DOHH2 (cell line): ENCODE results near the gene DSTN.

Experiments
- H3F3A ChIP-seq: fragments of 200-600 bp; sonication (generic), shearing (Covaris generic); 2 replicates; pipeline ENCODE4 v1.6.0; 2016; ENCODE audit warnings: antibody characterized with exemption, mild to moderate bottlenecking; ENCODE audit not compliant: control insufficient read depth, insufficient read depth
- H3K27ac ChIP-seq: fragments of 200-600 bp; sonication (generic); 2 replicates; pipeline ENCODE4 v1.5.1; 2014; ENCODE audit warnings: low read depth, mild to moderate bottlenecking, low read length, moderate library complexity
- H3K27me3 ChIP-seq: fragments of 200-600 bp; sonication (generic); 2 replicates; pipeline ENCODE4 v1.6.1; 2014; ENCODE audit warnings: mild to moderate bottlenecking, low read length, mixed read lengths; ENCODE audit not compliant: control insufficient read depth
- H3K36me3 ChIP-seq: fragments of 200-600 bp; sonication (generic); 2 replicates; pipeline ENCODE4 v1.6.1; 2014; ENCODE audit warnings: mild to moderate bottlenecking, low read length, moderate library complexity, mixed read lengths; ENCODE audit not compliant: control insufficient read depth
- H3K4me1 ChIP-seq: fragments of 200-600 bp; sonication (generic); 2 replicates; pipeline ENCODE4 v1.6.1; 2014; ENCODE audit warnings: mild to moderate bottlenecking, low read length, mixed read lengths; ENCODE audit not compliant: control insufficient read depth
- H3K4me2 ChIP-seq: fragments of 200-600 bp; sonication (generic); 2 replicates; pipeline ENCODE4 v1.6.0; 2014; ENCODE audit warnings: mild to moderate bottlenecking, low read length, moderate library complexity
- H3K4me3 ChIP-seq: fragments of 200-600 bp; sonication (generic); 2 replicates; pipeline ENCODE4 v1.5.1; 2014; ENCODE audit warnings: mild to moderate bottlenecking, low read length, mixed read lengths
- H3K79me2 ChIP-seq: fragments of 200-600 bp; sonication (generic); 2 replicates; pipeline ENCODE4 v1.6.1; 2014; ENCODE audit warnings: mild to moderate bottlenecking, low read length, mixed read lengths; ENCODE audit not compliant: control insufficient read depth
- H3K9me2 ChIP-seq: fragments of 200-600 bp; sonication (generic); replicated peaks from 2 replicates; pipeline ENCODE4 v1.6.1; 2014; ENCODE audit warnings: mild to moderate bottlenecking, low read length, mixed read lengths; ENCODE audit not compliant: control insufficient read depth
- H3K9me3 ChIP-seq: fragments of 200-600 bp; sonication (generic); 2 replicates; pipeline ENCODE4 v1.6.1; 2014; ENCODE audit warnings: antibody characterized with exemption, low read length, mixed read lengths; ENCODE audit not compliant: control insufficient read depth, insufficient read depth
- H4K20me1 ChIP-seq: fragments of 200-600 bp; sonication (generic); 2 replicates; pipeline ENCODE4 v1.6.0; 2014; ENCODE audit warnings: low read depth, mild to moderate bottlenecking, antibody characterized with exemption, low read length, moderate library complexity; ENCODE audit not compliant: control insufficient read depth, insufficient read depth
- CTCF ChIP-seq: fragments of 200-600 bp; sonication (generic); IDR thresholded peaks from one replicate; pipeline ENCODE4 v1.5.1; 2014; ENCODE audit warnings: antibody characterized with exemption, mild to moderate bottlenecking, low read depth, low read length; ENCODE audit not compliant: poor library complexity, severe bottlenecking
- EZH2phosphoT487 ChIP-seq: fragments of 200-600 bp; sonication (generic); IDR thresholded peaks from 2 replicates; pipeline ENCODE4 v1.6.1; 2017; ENCODE audit warnings: borderline replicate concordance, mild to moderate bottlenecking, antibody characterized with exemption, low read length, moderate library complexity, mixed read lengths

Gene DSTN

DNA sequence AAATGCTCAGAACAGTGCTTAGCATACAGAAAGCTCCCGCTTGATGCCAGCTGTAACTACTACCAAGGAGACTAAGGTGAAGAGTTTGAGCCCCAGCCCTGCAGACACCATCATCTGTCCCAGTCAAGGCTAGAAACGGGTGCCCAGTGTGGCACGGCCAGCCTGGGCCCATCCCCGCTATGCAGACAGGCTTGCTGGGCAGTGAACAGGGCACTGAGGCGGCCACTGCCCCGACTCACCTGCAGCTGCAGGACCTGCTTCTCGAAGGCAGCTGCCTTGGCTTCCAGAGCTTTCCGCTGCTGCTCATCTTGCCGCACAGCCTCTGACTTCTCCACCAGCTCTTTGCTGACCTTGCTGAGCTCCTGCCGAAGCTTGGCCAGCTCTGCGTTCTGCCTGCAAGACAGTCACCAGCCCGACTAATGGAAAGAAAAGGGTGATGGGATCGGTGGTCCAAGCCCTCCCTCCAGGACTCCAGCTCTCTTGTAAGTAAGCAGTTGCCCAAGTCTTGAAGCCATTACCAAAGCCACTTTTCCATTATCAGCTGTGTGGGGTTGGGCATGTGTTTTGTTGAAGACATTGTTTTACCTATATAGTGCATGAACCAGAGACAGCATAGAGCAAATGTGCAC, 63.5 kb downstream of the DSTN start:
- Histone ChIP-seq H4K20me1 (no peaks in the 10 kb centered on the region), H3K4me1 (no peaks in the 10 kb centered on the region), H3K4me2 (no peak overlapping the region), H3K36me3 (no peaks in the 10 kb centered on the region; the same call in 1 of the 2 replicates), H3K9me2 (no peaks in the 10 kb centered on the region), H3F3A (no peaks in the 10 kb centered on the region), H3K27ac (no peak overlapping the region), H3K9me3 (no peaks in the 10 kb centered on the region), H3K27me3 (no peaks in the 10 kb centered on the region), H3K4me3 (no peak overlapping the region), H3K79me2 (no peaks in the 10 kb centered on the region)
- TF ChIP-seq CTCF (no peak), EZH2phosphoT487 (no peak)

GRCh38 chr20:17633850-17634500, 64.1 kb downstream of the DSTN start:
- Histone ChIP-seq H4K20me1 (no peaks in the 10 kb centered on the region), H3K9me3 (no peaks in the 10 kb centered on the region), H3K4me3 (no peak overlapping the region), H3K27me3 (no peaks in the 10 kb centered on the region), H3K4me2 (no peak overlapping the region), H3K36me3 (no peaks in the 10 kb centered on the region; the same call in 1 of the 2 replicates), H3F3A (no peaks in the 10 kb centered on the region), H3K4me1 (no peaks in the 10 kb centered on the region), H3K79me2 (no peaks in the 10 kb centered on the region), H3K9me2 (no peaks in the 10 kb centered on the region), H3K27ac (no peak overlapping the region)
- TF ChIP-seq EZH2phosphoT487 (no peak), CTCF (no peak)

DNA sequence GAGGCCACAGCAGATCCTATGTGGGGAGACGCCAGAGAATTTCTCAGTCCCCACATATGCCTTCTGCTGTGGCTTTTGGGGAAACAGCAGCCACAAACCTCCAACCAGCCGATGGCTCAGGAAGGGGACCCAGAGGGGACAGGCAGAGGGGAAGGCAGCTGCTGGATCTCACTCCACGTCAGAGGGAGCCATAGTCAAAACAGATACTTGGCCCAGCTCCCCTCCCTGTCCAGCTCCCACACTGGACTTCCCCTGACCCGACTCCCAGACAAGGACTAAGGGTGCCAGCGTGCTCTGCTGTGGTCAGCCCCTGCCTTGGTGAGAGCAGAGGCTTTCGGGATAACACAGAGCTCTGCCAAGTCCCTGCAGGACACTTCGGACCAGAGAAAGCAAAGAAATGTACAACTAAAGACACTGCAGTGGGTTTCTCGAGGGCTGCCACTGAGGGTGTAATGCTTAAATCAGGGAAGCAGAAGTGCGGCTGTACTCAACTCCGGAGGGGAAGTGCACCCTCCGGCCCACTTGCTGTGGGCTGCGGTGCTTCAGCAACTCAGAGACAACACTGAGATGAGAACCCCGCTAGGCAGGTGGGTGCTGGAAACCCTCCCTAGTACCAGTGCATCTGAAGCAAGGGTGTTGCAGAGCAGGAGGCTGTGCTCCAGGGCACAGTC, 64.9 kb downstream of the DSTN start:
- H3K79me2 ChIP-seq = no peaks in the 10 kb centered on the region
- no peaks in the 10 kb centered on the region for H3K4me1 ChIP-seq
- H3K9me3 ChIP-seq = no peaks in the 10 kb centered on the region
- H3K9me2 ChIP-seq = no peaks in the 10 kb centered on the region
- H3K36me3 ChIP-seq = no peaks in the 10 kb centered on the region; the same call in 1 of the 2 replicates
- H3K4me2 ChIP-seq = no peak overlapping the region
- no peak overlapping the region for H3K27ac ChIP-seq
- H3K4me3 ChIP-seq = no peak overlapping the region
- no peaks in the 10 kb centered on the region for H3K27me3 ChIP-seq
- no peaks in the 10 kb centered on the region for H3F3A ChIP-seq
- H4K20me1 ChIP-seq = no peaks in the 10 kb centered on the region
- TF ChIP-seq CTCF (no peak), EZH2phosphoT487 (no peak)
